GM23338 (cell line): ENCODE data around the gene MRPS27. TPM values are rescaled to one million over a fixed set of nuclear protein-coding genes. Genes with fewer than 3 reads are reported as not detected.
A peak's percentile ranks its signal among the peaks of the same experiment; 100 is the strongest.

ENCODE experiments used
- ATAC-seq: fragments of 200-7000 bp; cut with Tn5 transposase; 3 replicates; pipeline ENCODE4 v1.9.1; 2020
- DNase-seq: peaks from one replicate; pipeline ENCODE4 v3.0.0-alpha.2; 2015; ENCODE audit warnings: low spot score
- H2AFZ ChIP-seq: fragments of 200-600 bp; sonication (generic); 2 replicates; pipeline ENCODE4 v1.8.0; 2016; ENCODE audit warnings: antibody characterized with exemption, mild to moderate bottlenecking, moderate library complexity
- H3F3A ChIP-seq: fragments of 200-600 bp; sonication (generic); replicated peaks from 2 replicates; pipeline ENCODE4 v1.8.0; 2017; ENCODE audit warnings: antibody characterized with exemption, mixed run types, low read depth
- H3K27ac ChIP-seq: fragments of 200-600 bp; sonication (generic); 2 replicates; pipeline ENCODE4 v1.6.1; 2016; ENCODE audit warnings: low read depth
- H3K27me3 ChIP-seq: fragments of 200-600 bp; sonication (generic); 2 replicates; pipeline ENCODE4 v1.8.0; 2016; ENCODE audit warnings: mild to moderate bottlenecking, mixed run types, moderate library complexity; ENCODE audit not compliant: insufficient read depth
- H3K36me3 ChIP-seq: fragments of 200-600 bp; sonication (generic); 2 replicates; pipeline ENCODE4 v1.8.0; 2016; ENCODE audit warnings: mild to moderate bottlenecking; ENCODE audit not compliant: insufficient read depth
- H3K4me1 ChIP-seq: fragments of 200-600 bp; sonication (generic); 2 replicates; pipeline ENCODE4 v1.8.0; 2016; ENCODE audit warnings: mild to moderate bottlenecking, moderate library complexity; ENCODE audit not compliant: insufficient read depth
- H3K4me2 ChIP-seq: fragments of 200-600 bp; sonication (generic); 2 replicates; pipeline ENCODE4 v1.7.1; 2017; ENCODE audit warnings: mixed run types
- H3K4me3 ChIP-seq: fragments of 200-600 bp; sonication (generic); 2 replicates; pipeline ENCODE4 v1.6.1; 2016; ENCODE audit warnings: mixed run types
- H3K79me2 ChIP-seq: fragments of 200-600 bp; sonication (generic); replicated peaks from 2 replicates; pipeline ENCODE4 v1.8.0; 2017; ENCODE audit warnings: mild to moderate bottlenecking; ENCODE audit not compliant: insufficient read depth
- H3K9me2 ChIP-seq: fragments of 200-600 bp; sonication (generic); 2 replicates; pipeline ENCODE4 v1.8.0; 2017; ENCODE audit not compliant: insufficient read depth
- H4K20me1 ChIP-seq: fragments of 200-600 bp; sonication (generic); replicated peaks from 2 replicates; pipeline ENCODE4 v1.8.0; 2017; ENCODE audit warnings: mild to moderate bottlenecking; ENCODE audit not compliant: insufficient read depth
- H3K27ac Mint-ChIP-seq: 2 replicates; pipeline ENCODE4 v1.8.0; 2020; ENCODE audit warnings: inconsistent platforms, mild to moderate bottlenecking, moderate library complexity, mixed read lengths
- H3K27me3 Mint-ChIP-seq: 3 replicates; pipeline ENCODE4 v1.8.0; 2022; ENCODE audit warnings: low read depth, mild to moderate bottlenecking, moderate library complexity, mixed read lengths, inconsistent platforms; ENCODE audit not compliant: insufficient read depth, poor library complexity
- H3K36me3 Mint-ChIP-seq: 3 replicates; pipeline ENCODE4 v1.8.0; 2021; ENCODE audit warnings: low read depth, mild to moderate bottlenecking, inconsistent platforms, moderate library complexity, mixed read lengths
- H3K4me1 Mint-ChIP-seq: 3 replicates; pipeline ENCODE4 v1.8.0; 2020; ENCODE audit warnings: mild to moderate bottlenecking, inconsistent platforms, mixed read lengths
- H3K4me3 Mint-ChIP-seq: 3 replicates; pipeline ENCODE4 v1.8.0; 2021; ENCODE audit warnings: moderate library complexity, mild to moderate bottlenecking, inconsistent platforms, mixed read lengths
- H3K9me3 Mint-ChIP-seq: 3 replicates; pipeline ENCODE4 v1.8.0; 2020; ENCODE audit warnings: moderate library complexity, mild to moderate bottlenecking, inconsistent platforms, mixed read lengths
- CREB1 ChIP-seq: fragments of 250-450 bp; sonication (Bioruptor Pico); IDR thresholded peaks from 2 replicates; pipeline ENCODE4 v1.5.0; 2020; ENCODE audit warnings: low read depth, mild to moderate bottlenecking, moderate library complexity
- EZH2 ChIP-seq: fragments of 200-600 bp; sonication (generic); IDR thresholded peaks from one replicate; pipeline ENCODE4 v1.8.0; 2017; ENCODE audit warnings: antibody characterized with exemption, mild to moderate bottlenecking, low read depth; ENCODE audit not compliant: unreplicated experiment
- EZH2phosphoT487 ChIP-seq: fragments of 200-600 bp; sonication (generic); IDR thresholded peaks from one replicate; pipeline ENCODE4 v1.8.1; 2018; ENCODE audit warnings: antibody characterized with exemption; ENCODE audit not compliant: unreplicated experiment
- JUNB ChIP-seq: IDR thresholded peaks from one replicate; pipeline ENCODE4 v1.6.1; 2016; ENCODE audit warnings: antibody characterized with exemption; ENCODE audit not compliant: unreplicated experiment
- NANOG ChIP-seq: IDR thresholded peaks from 2 replicates; pipeline ENCODE4 v1.6.1; 2016; ENCODE audit warnings: antibody characterized with exemption, borderline replicate concordance
- POLR2AphosphoS5 ChIP-seq: IDR thresholded peaks from 2 replicates; pipeline ENCODE4 v1.6.1; 2016; ENCODE audit warnings: antibody characterized with exemption, low read depth
- STAT1 ChIP-seq: IDR thresholded peaks from one replicate; pipeline ENCODE4 v1.6.1; 2016; ENCODE audit warnings: antibody characterized with exemption; ENCODE audit not compliant: unreplicated experiment
- ZNF114 ChIP-seq: fragments of 250-450 bp; sonication (Bioruptor Pico); IDR thresholded peaks from 2 replicates; pipeline ENCODE4 v1.5.0; 2020; ENCODE audit warnings: mild to moderate bottlenecking, moderate library complexity
- ZNF331 ChIP-seq: fragments of 250-450 bp; sonication (Bioruptor Pico); IDR thresholded peaks from 2 replicates; pipeline ENCODE4 v1.5.0; 2020; ENCODE audit warnings: low read depth, mild to moderate bottlenecking, moderate library complexity
- polyA plus RNA-seq: library from polyadenylated mRNA; unstranded; fragments of >200 nt; fragmentation: Nextera tagmentation; extraction: Ambion mirVana; gene quantifications from 2 replicates; pipeline ENCODE4 v1.2.1, GENCODE V29; 2016
- total RNA-seq: library from RNA; depleted of rRNA; stranded (reverse); fragments of >200 nt; shearing (Covaris generic); gene quantifications from 2 replicates; pipeline ENCODE4 v1.2.3, GENCODE V29; 2014
- TF ChIP-seq, protein P1 (sequence below), 2 experiments: fragments of 200-600 bp in 1 of 2; sonication (generic) in 1 of 2; conservative IDR thresholded peaks; 2 replicates each; pipeline versions ENCODE4 v1.5.1 to v1.6.1; 2016 to 2017; ENCODE audit warnings: antibody characterized with exemption in 2 of 2, low read depth in 2 of 2, mild to moderate bottlenecking in 2 of 2, moderate library complexity in 1 of 2
- TF ChIP-seq, protein P2 (sequence below): IDR thresholded peaks from one replicate; pipeline ENCODE4 v1.6.1; 2018; ENCODE audit warnings: antibody characterized with exemption; ENCODE audit not compliant: unreplicated experiment
- TF ChIP-seq, protein P3 (sequence below): IDR thresholded peaks from 2 replicates; pipeline ENCODE4 v1.6.1; 2016; ENCODE audit warnings: antibody characterized with exemption
- TF ChIP-seq, protein P4 (sequence below): fragments of 250-450 bp; sonication (Bioruptor Pico); IDR thresholded peaks from 2 replicates; pipeline ENCODE4 v1.5.0; 2020; ENCODE audit warnings: mild to moderate bottlenecking, moderate library complexity

MRPS27 gene
- total and polyA plus RNA-seq, 2 experiments from 2014 or later: 53.2 to 141 TPM

DNA sequence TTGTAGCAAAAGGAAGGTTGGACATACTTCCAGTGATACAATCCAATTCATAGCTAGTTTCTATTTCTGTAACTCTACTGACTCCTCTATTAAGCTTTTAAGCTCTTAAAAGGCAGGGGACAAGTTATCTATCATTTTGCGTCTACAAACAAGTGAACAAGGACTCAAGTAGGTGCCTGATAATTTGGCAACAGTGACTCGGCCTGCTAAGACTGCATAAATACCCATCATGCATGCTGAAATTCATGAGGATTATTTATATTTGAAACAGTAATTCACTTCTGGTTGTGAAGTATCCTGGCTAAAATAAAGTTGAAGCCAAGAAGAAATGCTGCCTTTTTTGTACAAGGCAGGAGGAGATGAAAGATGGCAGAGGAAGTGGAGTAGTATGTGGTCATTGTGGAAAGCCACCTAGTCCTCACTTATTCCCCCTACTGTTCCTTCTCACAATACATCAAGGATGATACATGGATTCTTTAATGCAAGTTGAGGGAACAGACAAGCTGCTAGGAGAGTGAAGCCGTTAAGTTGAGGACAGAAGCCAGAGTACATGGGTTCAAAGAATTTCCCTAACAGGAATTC, 74.0 kb downstream of the MRPS27 start:
- no peak overlapping the region for H2AFZ ChIP-seq
- H3K4me3 Mint-ChIP-seq: no peak overlapping the region

More for the DNA sequence above, 74.0 kb downstream of the MRPS27 start:
- TF ChIP-seq, protein P1, sequence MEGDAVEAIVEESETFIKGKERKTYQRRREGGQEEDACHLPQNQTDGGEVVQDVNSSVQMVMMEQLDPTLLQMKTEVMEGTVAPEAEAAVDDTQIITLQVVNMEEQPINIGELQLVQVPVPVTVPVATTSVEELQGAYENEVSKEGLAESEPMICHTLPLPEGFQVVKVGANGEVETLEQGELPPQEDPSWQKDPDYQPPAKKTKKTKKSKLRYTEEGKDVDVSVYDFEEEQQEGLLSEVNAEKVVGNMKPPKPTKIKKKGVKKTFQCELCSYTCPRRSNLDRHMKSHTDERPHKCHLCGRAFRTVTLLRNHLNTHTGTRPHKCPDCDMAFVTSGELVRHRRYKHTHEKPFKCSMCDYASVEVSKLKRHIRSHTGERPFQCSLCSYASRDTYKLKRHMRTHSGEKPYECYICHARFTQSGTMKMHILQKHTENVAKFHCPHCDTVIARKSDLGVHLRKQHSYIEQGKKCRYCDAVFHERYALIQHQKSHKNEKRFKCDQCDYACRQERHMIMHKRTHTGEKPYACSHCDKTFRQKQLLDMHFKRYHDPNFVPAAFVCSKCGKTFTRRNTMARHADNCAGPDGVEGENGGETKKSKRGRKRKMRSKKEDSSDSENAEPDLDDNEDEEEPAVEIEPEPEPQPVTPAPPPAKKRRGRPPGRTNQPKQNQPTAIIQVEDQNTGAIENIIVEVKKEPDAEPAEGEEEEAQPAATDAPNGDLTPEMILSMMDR (conservative IDR thresholded peaks at IDR 0.05; ENCODE audit: low read depth in 2 of 2): no peak
- TF ChIP-seq JUNB (no peak), NANOG (no peak), POLR2AphosphoS5 (no peak), CREB1 (CRISPR knock-in tag) (no peak), STAT1 (no peak), EZH2phosphoT487 (no peak), ZNF114 (CRISPR knock-in tag) (no peak), ZNF331 (CRISPR knock-in tag) (no peak), EZH2 (no peak)
- TF ChIP-seq, protein P2, sequence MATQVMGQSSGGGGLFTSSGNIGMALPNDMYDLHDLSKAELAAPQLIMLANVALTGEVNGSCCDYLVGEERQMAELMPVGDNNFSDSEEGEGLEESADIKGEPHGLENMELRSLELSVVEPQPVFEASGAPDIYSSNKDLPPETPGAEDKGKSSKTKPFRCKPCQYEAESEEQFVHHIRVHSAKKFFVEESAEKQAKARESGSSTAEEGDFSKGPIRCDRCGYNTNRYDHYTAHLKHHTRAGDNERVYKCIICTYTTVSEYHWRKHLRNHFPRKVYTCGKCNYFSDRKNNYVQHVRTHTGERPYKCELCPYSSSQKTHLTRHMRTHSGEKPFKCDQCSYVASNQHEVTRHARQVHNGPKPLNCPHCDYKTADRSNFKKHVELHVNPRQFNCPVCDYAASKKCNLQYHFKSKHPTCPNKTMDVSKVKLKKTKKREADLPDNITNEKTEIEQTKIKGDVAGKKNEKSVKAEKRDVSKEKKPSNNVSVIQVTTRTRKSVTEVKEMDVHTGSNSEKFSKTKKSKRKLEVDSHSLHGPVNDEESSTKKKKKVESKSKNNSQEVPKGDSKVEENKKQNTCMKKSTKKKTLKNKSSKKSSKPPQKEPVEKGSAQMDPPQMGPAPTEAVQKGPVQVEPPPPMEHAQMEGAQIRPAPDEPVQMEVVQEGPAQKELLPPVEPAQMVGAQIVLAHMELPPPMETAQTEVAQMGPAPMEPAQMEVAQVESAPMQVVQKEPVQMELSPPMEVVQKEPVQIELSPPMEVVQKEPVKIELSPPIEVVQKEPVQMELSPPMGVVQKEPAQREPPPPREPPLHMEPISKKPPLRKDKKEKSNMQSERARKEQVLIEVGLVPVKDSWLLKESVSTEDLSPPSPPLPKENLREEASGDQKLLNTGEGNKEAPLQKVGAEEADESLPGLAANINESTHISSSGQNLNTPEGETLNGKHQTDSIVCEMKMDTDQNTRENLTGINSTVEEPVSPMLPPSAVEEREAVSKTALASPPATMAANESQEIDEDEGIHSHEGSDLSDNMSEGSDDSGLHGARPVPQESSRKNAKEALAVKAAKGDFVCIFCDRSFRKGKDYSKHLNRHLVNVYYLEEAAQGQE: no peak
- TF ChIP-seq, protein P3, sequence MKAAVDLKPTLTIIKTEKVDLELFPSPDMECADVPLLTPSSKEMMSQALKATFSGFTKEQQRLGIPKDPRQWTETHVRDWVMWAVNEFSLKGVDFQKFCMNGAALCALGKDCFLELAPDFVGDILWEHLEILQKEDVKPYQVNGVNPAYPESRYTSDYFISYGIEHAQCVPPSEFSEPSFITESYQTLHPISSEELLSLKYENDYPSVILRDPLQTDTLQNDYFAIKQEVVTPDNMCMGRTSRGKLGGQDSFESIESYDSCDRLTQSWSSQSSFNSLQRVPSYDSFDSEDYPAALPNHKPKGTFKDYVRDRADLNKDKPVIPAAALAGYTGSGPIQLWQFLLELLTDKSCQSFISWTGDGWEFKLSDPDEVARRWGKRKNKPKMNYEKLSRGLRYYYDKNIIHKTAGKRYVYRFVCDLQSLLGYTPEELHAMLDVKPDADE: no peak
- TF ChIP-seq, protein P4, sequence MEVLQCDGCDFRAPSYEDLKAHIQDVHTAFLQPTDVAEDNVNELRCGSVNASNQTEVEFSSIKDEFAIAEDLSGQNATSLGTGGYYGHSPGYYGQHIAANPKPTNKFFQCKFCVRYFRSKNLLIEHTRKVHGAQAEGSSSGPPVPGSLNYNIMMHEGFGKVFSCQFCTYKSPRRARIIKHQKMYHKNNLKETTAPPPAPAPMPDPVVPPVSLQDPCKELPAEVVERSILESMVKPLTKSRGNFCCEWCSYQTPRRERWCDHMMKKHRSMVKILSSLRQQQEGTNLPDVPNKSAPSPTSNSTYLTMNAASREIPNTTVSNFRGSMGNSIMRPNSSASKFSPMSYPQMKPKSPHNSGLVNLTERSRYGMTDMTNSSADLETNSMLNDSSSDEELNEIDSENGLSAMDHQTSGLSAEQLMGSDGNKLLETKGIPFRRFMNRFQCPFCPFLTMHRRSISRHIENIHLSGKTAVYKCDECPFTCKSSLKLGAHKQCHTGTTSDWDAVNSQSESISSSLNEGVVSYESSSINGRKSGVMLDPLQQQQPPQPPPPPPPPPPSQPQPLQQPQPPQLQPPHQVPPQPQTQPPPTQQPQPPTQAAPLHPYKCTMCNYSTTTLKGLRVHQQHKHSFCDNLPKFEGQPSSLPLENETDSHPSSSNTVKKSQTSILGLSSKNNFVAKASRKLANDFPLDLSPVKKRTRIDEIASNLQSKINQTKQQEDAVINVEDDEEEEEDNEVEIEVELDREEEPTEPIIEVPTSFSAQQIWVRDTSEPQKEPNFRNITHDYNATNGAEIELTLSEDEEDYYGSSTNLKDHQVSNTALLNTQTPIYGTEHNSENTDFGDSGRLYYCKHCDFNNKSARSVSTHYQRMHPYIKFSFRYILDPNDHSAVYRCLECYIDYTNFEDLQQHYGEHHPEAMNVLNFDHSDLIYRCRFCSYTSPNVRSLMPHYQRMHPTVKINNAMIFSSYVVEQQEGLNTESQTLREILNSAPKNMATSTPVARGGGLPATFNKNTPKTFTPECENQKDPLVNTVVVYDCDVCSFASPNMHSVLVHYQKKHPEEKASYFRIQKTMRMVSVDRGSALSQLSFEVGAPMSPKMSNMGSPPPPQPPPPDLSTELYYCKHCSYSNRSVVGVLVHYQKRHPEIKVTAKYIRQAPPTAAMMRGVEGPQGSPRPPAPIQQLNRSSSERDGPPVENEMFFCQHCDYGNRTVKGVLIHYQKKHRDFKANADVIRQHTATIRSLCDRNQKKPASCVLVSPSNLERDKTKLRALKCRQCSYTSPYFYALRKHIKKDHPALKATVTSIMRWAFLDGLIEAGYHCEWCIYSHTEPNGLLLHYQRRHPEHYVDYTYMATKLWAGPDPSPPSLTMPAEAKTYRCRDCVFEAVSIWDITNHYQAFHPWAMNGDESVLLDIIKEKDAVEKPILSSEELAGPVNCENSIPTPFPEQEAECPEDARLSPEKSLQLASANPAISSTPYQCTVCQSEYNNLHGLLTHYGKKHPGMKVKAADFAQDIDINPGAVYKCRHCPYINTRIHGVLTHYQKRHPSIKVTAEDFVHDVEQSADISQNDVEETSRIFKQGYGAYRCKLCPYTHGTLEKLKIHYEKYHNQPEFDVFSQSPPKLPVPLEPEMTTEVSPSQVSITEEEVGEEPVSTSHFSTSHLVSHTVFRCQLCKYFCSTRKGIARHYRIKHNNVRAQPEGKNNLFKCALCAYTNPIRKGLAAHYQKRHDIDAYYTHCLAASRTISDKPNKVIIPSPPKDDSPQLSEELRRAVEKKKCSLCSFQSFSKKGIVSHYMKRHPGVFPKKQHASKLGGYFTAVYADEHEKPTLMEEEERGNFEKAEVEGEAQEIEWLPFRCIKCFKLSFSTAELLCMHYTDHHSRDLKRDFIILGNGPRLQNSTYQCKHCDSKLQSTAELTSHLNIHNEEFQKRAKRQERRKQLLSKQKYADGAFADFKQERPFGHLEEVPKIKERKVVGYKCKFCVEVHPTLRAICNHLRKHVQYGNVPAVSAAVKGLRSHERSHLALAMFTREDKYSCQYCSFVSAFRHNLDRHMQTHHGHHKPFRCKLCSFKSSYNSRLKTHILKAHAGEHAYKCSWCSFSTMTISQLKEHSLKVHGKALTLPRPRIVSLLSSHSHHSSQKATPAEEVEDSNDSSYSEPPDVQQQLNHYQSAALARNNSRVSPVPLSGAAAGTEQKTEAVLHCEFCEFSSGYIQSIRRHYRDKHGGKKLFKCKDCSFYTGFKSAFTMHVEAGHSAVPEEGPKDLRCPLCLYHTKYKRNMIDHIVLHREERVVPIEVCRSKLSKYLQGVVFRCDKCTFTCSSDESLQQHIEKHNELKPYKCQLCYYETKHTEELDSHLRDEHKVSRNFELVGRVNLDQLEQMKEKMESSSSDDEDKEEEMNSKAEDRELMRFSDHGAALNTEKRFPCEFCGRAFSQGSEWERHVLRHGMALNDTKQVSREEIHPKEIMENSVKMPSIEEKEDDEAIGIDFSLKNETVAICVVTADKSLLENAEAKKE (CRISPR knock-in tag): no peak
- Histone ChIP-seq H3K27me3 (no peaks in the 10 kb centered on the region), H3K4me2 (no peak overlapping the region), H3K27ac (peak overlapping the region; percentile 17; the same call in 1 of the 2 replicates), H3K4me1 (peaks cover 23% of the 10 kb centered on the region), H3F3A (no peaks in the 10 kb centered on the region), H4K20me1 (no peaks in the 10 kb centered on the region), H3K9me2 (no peaks in the 10 kb centered on the region), H3K4me3 (no peak overlapping the region), H3K79me2 (peaks cover 39% of the 10 kb centered on the region), H3K36me3 (no peaks in the 10 kb centered on the region)
- peaks cover 2% of the 10 kb centered on the region for H3K27me3 Mint-ChIP-seq
- DNase-seq (no peak), ATAC-seq (no peak)
- H3K36me3 Mint-ChIP-seq: peaks cover 4% of the 10 kb centered on the region
- no peaks in the 10 kb centered on the region for H3K9me3 Mint-ChIP-seq
- peaks cover 66% of the 10 kb centered on the region for H3K4me1 Mint-ChIP-seq
- 0 out of 2 replicates have a peak overlapping the region, but pooled peaks have one; percentile 63 for H3K27ac Mint-ChIP-seq
